HEK293 (cell line): ENCODE results near the gene UBE3B.
A peak's percentile ranks its signal among the peaks of the same experiment; 100 is the strongest.

Experiments used
- CTCF ChIA-PET: fragments of 350-600 bp; formaldehyde crosslinking; extraction: SDS; loops from one replicate; lab custom pipeline; 2021; ENCODE audit warnings: antibody characterized with exemption; lab: Yijun Ruan, JAX
- POLR2A ChIA-PET: fragments of 300-600 bp; formaldehyde crosslinking; extraction: SDS; loops from one replicate; lab custom pipeline; 2020; ENCODE audit warnings: antibody characterized with exemption, inconsistent platforms; lab: Yijun Ruan, JAX
- H3K27ac ChIP-seq: fragments of 200-500 bp; sonication (Bioruptor generic); 2 replicates; pipeline ENCODE4 v1.5.1; 2014; ENCODE audit warnings: low read depth, low read length, control low read depth, inconsistent platforms; ENCODE audit errors: extremely low read depth
- H3K36me3 ChIP-seq, 2 experiments: fragments of 200-500 bp in 1 of 2; sonication (Bioruptor generic) in 1 of 2; 1 replicate in 1 of 2; 2 replicates in 1 of 2; pipeline ENCODE4 v1.5.1; 2014 to 2017; ENCODE audit warnings: inconsistent platforms in 2 of 2, low read length in 2 of 2; ENCODE audit not compliant: control insufficient read depth in 2 of 2, insufficient read depth in 1 of 2
- H3K4me1 ChIP-seq: fragments of 200-500 bp; sonication (Bioruptor generic); 2 replicates; pipeline ENCODE4 v1.5.1; 2014; ENCODE audit warnings: mild to moderate bottlenecking, low read length, inconsistent platforms; ENCODE audit not compliant: control insufficient read depth, insufficient read depth
- H3K4me3 ChIP-seq: 2 replicates; pipeline ENCODE4 v1.5.1; 2011; ENCODE audit warnings: low read depth, mild to moderate bottlenecking, control low read depth, low read length, moderate library complexity
- H3K9me3 ChIP-seq: fragments of 200-500 bp; sonication (Bioruptor generic); 2 replicates; pipeline ENCODE4 v1.5.1; 2014; ENCODE audit warnings: low read depth, low read length, inconsistent platforms; ENCODE audit not compliant: control insufficient read depth, insufficient read depth
- BCL11A ChIP-seq: fragments of 450-650 bp; formaldehyde crosslinking; IDR thresholded peaks from 2 replicates; pipeline ENCODE4 v1.5.1; 2016; ENCODE audit warnings: low read depth, missing biosample characterization, missing genetic modification characterization
- FEZF1 ChIP-seq: fragments of 450-650 bp; formaldehyde crosslinking; IDR thresholded peaks from 2 replicates; pipeline ENCODE4 v1.5.1; 2016; ENCODE audit warnings: missing biosample characterization, missing genetic modification characterization
- HOXD13 ChIP-seq: sonication (generic); formaldehyde crosslinking; IDR thresholded peaks from 2 replicates; pipeline ENCODE4 v1.8.0; 2022; ENCODE audit warnings: missing genetic modification reagents, borderline replicate concordance
- IKZF3 ChIP-seq: fragments of 450-650 bp; IDR thresholded peaks from 2 replicates; pipeline ENCODE4 v1.5.0; 2018; ENCODE audit warnings: missing biosample characterization, mild to moderate bottlenecking, missing genetic modification characterization, moderate library complexity
- KLF10 ChIP-seq: fragments of 450-650 bp; IDR thresholded peaks from 2 replicates; pipeline ENCODE4 v1.5.1; 2018; ENCODE audit warnings: missing biosample characterization, mild to moderate bottlenecking, missing genetic modification characterization
- OVOL3 ChIP-seq: fragments of 450-650 bp; formaldehyde crosslinking; IDR thresholded peaks from 2 replicates; pipeline ENCODE4 v1.5.1; 2016; ENCODE audit warnings: missing biosample characterization, missing genetic modification characterization
- PRDM4 ChIP-seq: fragments of 450-650 bp; formaldehyde crosslinking; IDR thresholded peaks from 2 replicates; pipeline ENCODE4 v1.5.1; 2017; ENCODE audit warnings: missing biosample characterization, missing genetic modification characterization
- SP2 ChIP-seq: fragments of 450-650 bp; formaldehyde crosslinking; IDR thresholded peaks from 2 replicates; pipeline ENCODE4 v1.5.1; 2016; ENCODE audit warnings: missing biosample characterization, missing genetic modification characterization
- ZEB2 ChIP-seq: fragments of 450-650 bp; formaldehyde crosslinking; IDR thresholded peaks from 2 replicates; pipeline ENCODE4 v1.5.1; 2016; ENCODE audit warnings: missing biosample characterization, missing genetic modification characterization
- ZFP41 ChIP-seq: fragments of 450-650 bp; formaldehyde crosslinking; IDR thresholded peaks from 2 replicates; pipeline ENCODE4 v1.5.1; 2016; ENCODE audit warnings: missing biosample characterization, missing genetic modification characterization, borderline replicate concordance
- ZFP69B ChIP-seq: fragments of 450-650 bp; formaldehyde crosslinking; IDR thresholded peaks from 2 replicates; pipeline ENCODE4 v1.5.1; 2016; ENCODE audit warnings: missing biosample characterization, missing genetic modification characterization
- ZNF112 ChIP-seq: fragments of 450-650 bp; formaldehyde crosslinking; IDR thresholded peaks from 2 replicates; pipeline ENCODE4 v1.5.0; 2017; ENCODE audit warnings: missing biosample characterization, missing genetic modification characterization
- ZNF132 ChIP-seq: fragments of 450-650 bp; formaldehyde crosslinking; IDR thresholded peaks from 2 replicates; pipeline ENCODE4 v1.5.1; 2017; ENCODE audit warnings: missing biosample characterization, missing genetic modification characterization, borderline replicate concordance
- ZNF174 ChIP-seq: fragments of 450-650 bp; formaldehyde crosslinking; IDR thresholded peaks from 2 replicates; pipeline ENCODE4 v1.5.0; 2017; ENCODE audit warnings: missing biosample characterization, mild to moderate bottlenecking, missing genetic modification characterization
- ZNF175 ChIP-seq: fragments of 450-650 bp; formaldehyde crosslinking; IDR thresholded peaks from 2 replicates; pipeline ENCODE4 v1.5.1; 2016; ENCODE audit warnings: missing biosample characterization, missing genetic modification characterization
- ZNF302 ChIP-seq: fragments of 450-650 bp; formaldehyde crosslinking; IDR thresholded peaks from 2 replicates; pipeline ENCODE4 v1.5.1; 2016; ENCODE audit warnings: missing biosample characterization, missing genetic modification characterization, low read depth
- ZNF341 ChIP-seq: fragments of 450-650 bp; formaldehyde crosslinking; IDR thresholded peaks from 2 replicates; pipeline ENCODE4; 2016; ENCODE audit warnings: low read depth, missing biosample characterization, missing genetic modification characterization
- ZNF398 ChIP-seq: fragments of 450-650 bp; formaldehyde crosslinking; IDR thresholded peaks from 2 replicates; pipeline ENCODE4 v1.5.1; 2017; ENCODE audit warnings: missing biosample characterization, missing genetic modification characterization
- ZNF488 ChIP-seq: fragments of 450-650 bp; formaldehyde crosslinking; IDR thresholded peaks from 2 replicates; pipeline ENCODE4 v1.5.1; 2016; ENCODE audit warnings: missing biosample characterization, missing genetic modification characterization
- ZNF510 ChIP-seq: fragments of 450-650 bp; formaldehyde crosslinking; IDR thresholded peaks from 2 replicates; pipeline ENCODE4 v1.5.1; 2018; ENCODE audit warnings: mild to moderate bottlenecking, missing genetic modification characterization, missing biosample characterization; ENCODE audit not compliant: insufficient replicate concordance
- ZNF548 ChIP-seq: fragments of 450-650 bp; formaldehyde crosslinking; IDR thresholded peaks from 2 replicates; pipeline ENCODE4 v1.5.1; 2016; ENCODE audit warnings: missing biosample characterization, missing genetic modification characterization
- ZNF571 ChIP-seq: fragments of 450-650 bp; formaldehyde crosslinking; IDR thresholded peaks from 2 replicates; pipeline ENCODE4 v1.5.0; 2017; ENCODE audit warnings: missing biosample characterization, missing genetic modification characterization
- ZNF621 ChIP-seq: fragments of 450-650 bp; formaldehyde crosslinking; IDR thresholded peaks from 2 replicates; pipeline ENCODE4 v1.5.1; 2017; ENCODE audit warnings: missing biosample characterization, missing genetic modification characterization
- ZNF623 ChIP-seq: fragments of 450-650 bp; formaldehyde crosslinking; IDR thresholded peaks from 2 replicates; pipeline ENCODE4 v1.5.1; 2016; ENCODE audit warnings: missing biosample characterization, missing genetic modification characterization
- ZNF777 ChIP-seq: fragments of 450-650 bp; formaldehyde crosslinking; IDR thresholded peaks from 2 replicates; pipeline ENCODE4 v1.5.1; 2017; ENCODE audit warnings: missing biosample characterization, missing genetic modification characterization, borderline replicate concordance
- ZNF785 ChIP-seq: fragments of 450-650 bp; formaldehyde crosslinking; IDR thresholded peaks from 2 replicates; pipeline ENCODE4 v1.5.1; 2016; ENCODE audit warnings: missing biosample characterization, missing genetic modification characterization
- TF ChIP-seq, protein P1 (sequence below): fragments of 450-650 bp; formaldehyde crosslinking; IDR thresholded peaks from 2 replicates; pipeline ENCODE4 v1.5.1; 2016; ENCODE audit warnings: missing biosample characterization, missing genetic modification characterization
- TF ChIP-seq, protein P2 (sequence below): fragments of 450-650 bp; formaldehyde crosslinking; IDR thresholded peaks from 2 replicates; pipeline ENCODE4 v1.5.1; 2016; ENCODE audit warnings: missing biosample characterization, missing genetic modification characterization

The UBE3B gene

GRCh38 chr12:109461049-109461845 lies 16.2 kb upstream of the UBE3B start (continued):
- TF ChIP-seq, protein P1, sequence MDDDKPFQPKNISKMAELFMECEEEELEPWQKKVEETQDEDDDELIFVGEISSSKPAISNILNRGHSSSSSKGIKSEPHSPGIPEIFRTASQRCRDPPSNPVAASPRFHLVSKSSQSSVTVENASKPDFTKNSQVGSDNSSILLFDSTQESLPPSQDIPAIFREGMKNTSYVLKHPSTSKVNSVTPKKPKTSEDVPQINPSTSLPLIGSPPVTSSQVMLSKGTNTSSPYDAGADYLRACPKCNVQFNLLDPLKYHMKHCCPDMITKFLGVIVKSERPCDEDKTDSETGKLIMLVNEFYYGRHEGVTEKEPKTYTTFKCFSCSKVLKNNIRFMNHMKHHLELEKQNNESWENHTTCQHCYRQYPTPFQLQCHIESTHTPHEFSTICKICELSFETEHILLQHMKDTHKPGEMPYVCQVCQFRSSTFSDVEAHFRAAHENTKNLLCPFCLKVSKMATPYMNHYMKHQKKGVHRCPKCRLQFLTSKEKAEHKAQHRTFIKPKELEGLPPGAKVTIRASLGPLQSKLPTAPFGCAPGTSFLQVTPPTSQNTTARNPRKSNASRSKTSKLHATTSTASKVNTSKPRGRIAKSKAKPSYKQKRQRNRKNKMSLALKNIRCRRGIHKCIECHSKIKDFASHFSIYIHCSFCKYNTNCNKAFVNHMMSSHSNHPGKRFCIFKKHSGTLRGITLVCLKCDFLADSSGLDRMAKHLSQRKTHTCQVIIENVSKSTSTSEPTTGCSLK (tag by site-specific recombination): no peak
- TF ChIP-seq ZNF777: no peak
- no peak for TF ChIP-seq ZNF623 (tag by site-specific recombination)
- TF ChIP-seq, protein P2, sequence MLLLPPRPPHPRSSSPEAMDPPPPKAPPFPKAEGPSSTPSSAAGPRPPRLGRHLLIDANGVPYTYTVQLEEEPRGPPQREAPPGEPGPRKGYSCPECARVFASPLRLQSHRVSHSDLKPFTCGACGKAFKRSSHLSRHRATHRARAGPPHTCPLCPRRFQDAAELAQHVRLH (tag by site-specific recombination): no peak
- no peak for TF ChIP-seq ZNF785
- TF ChIP-seq ZNF302: no peak
- TF ChIP-seq OVOL3 (tag by site-specific recombination): no peak
- TF ChIP-seq ZNF548 (tag by site-specific recombination): no peak
- TF ChIP-seq ZNF488 (tag by site-specific recombination): no peak
- no peak for TF ChIP-seq ZEB2 (tag by site-specific recombination)
- TF ChIP-seq ZNF174 (tag by site-specific recombination): no peak

- no peak overlapping the region for H3K27ac ChIP-seq
- H3K4me3 ChIP-seq: no peak overlapping the region
- peaks cover 19% of the 10 kb centered on the region for H3K4me1 ChIP-seq
- H3K36me3 ChIP-seq: peaks cover 3 to 46% of the 10 kb centered on the region in 2 experiments
- ChIA-PET CTCF (interaction anchor here (1.4 to 5.3 kb wide), 3 partner anchors 28 to 969 kb away, joined by 5 to 27 read pairs (median 7); no protein-coding TSS in a partner anchor), POLR2A (interaction anchor here (0.6 to 4.2 kb wide), 2 partner anchors 15 to 305 kb away, joined by 5 to 17 read pairs; partner anchors contain the start of genes KCTD10 and UBE3B)
- H3K9me3 ChIP-seq: no peaks in the 10 kb centered on the region
- TF ChIP-seq ZNF621: no peak
- peak; percentile 56; the same call in 1 of the 2 replicates for TF ChIP-seq PRDM4 (tag by site-specific recombination)
- TF ChIP-seq ZNF132 (tag by site-specific recombination): no peak
- TF ChIP-seq ZFP41 (tag by site-specific recombination): no peak
- peak; percentile 48; the same call in 1 of the 2 replicates for TF ChIP-seq ZNF341 (tag by site-specific recombination)
- no peak for TF ChIP-seq ZNF175 (tag by site-specific recombination)
- TF ChIP-seq FEZF1 (tag by site-specific recombination): no peak
- no peak for TF ChIP-seq ZNF571 (tag by site-specific recombination)
- TF ChIP-seq KLF10: no peak
- TF ChIP-seq IKZF3 (tag by site-specific recombination): peak; percentile 22; the same call in 1 of the 2 replicates
- TF ChIP-seq HOXD13: no peak
- TF ChIP-seq SP2 (tag by site-specific recombination): peak; percentile 38; the same call in 1 of the 2 replicates
- TF ChIP-seq ZNF510: no peak
- no peak for TF ChIP-seq ZNF112 (tag by site-specific recombination)
- no peak for TF ChIP-seq BCL11A (tag by site-specific recombination)
- TF ChIP-seq ZFP69B (tag by site-specific recombination): 0 out of 2 replicates have a peak, but pooled peaks have one; percentile 13
- TF ChIP-seq ZNF398: no peak
Measured at GRCh38 chr12:109461846-109462756, 15.3 kb upstream of the UBE3B start.
